ENCODE data around the gene PRKCA. TPM values are rescaled to one million over a fixed set of nuclear protein-coding genes. Genes with fewer than 3 reads are reported as not detected.
"Not testable (repeated sequence)": the region's sequence is repeated elsewhere in the genome, so short reads cannot be mapped to it uniquely, and the experiment has no call there.

The PRKCA gene
- total RNA-seq, 1 donor from 2014 or later: 16.4 TPM

DNA sequence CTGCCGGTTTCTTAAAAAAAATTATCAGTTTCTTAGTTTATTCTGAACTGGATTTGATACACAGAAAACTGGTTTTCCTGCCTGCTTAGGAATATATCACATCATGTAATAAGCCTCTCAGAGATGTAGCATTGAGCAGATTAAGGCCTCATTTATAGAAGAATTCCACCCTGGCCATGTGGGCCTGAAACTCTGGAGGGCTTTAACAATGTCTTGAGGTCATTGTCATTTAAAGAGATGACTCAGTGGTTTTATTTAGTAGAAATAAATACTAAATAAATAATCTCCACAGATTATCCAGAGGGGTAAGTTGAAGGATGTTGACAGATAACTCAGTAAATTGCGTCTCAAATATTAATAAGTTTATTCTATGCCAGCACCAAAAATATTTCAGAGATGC, 56.9 kb downstream of the PRKCA start:
- no peak for TF ChIP-seq CTCF (IDR thresholded peaks at IDR 0.05; ENCODE audit: unreplicated experiment)
- Mint-ChIP-seq H3K27ac (no peak overlapping the region), H3K4me1 (ENCODE audit: low read depth) (peaks cover 1% of the 10 kb centered on the region), H3K36me3 (ENCODE audit: insufficient read depth) (no peaks in the 10 kb centered on the region), H3K4me3 (ENCODE audit: low read depth) (no peak overlapping the region), H3K27me3 (peaks cover 2% of the 10 kb centered on the region), H3K9me3 (ENCODE audit: low read depth) (no peaks in the 10 kb centered on the region)
- DNase-seq (ENCODE audit: low spot score, unreplicated experiment): no peak

DNA sequence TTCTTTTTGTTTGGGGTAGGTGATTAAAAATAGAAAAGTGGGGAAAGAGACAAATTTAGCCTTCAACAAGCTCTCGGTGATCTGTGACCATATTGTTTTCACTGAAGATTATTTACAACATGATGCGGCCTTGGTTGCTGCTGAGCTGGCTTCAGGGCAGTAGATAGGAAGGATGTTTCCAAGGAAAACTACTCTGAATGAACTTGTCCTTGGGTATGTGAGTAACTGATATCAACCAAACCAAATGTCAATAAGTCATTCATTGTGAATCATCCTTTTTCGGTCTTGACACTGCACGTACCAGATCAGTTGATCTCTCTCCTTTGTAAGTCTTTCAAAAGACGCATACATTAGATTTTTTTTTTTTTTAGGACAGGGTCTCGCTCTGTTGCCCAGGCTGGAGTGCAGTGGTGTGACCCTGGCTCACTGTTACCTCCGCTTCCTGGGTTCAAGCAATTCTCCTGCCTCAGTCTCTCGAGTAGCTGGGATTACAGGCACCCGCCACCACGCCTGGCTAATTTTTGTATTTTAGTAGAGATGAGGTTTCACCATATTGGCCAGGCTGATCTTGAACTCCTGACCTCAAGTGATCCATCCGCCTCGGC, 58.6 kb downstream of the PRKCA start:
- DNase-seq (ENCODE audit: low spot score, unreplicated experiment); H3K4me3 Mint-ChIP-seq (ENCODE audit: low read depth); H3K9me3 Mint-ChIP-seq (ENCODE audit: low read depth); H3K4me1 Mint-ChIP-seq (ENCODE audit: low read depth); H3K36me3 Mint-ChIP-seq (ENCODE audit: insufficient read depth); H3K27ac Mint-ChIP-seq; H3K27me3 Mint-ChIP-seq: not testable (repeated sequence)

DNA sequence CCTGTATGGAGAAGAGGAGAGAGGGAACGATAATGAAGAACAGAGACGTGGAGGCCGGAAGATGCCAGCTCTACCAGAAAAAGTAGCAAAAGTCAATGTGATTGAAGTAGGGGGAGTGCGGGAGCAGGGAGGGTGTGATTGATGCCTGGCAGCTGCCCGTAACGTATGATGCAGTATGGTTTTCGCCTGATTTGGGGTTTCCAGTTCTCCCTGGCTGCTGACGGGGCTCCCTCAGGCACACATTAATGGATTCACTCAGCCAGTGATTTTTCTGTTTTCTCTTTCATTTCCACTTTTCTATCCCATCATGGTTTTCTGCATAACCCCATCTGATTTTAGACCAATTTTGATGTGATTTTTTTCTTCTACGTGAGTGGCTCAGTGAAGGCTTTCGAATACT, 62.1 kb downstream of the PRKCA start:
- H3K9me3 Mint-ChIP-seq (ENCODE audit: low read depth): no peaks in the 10 kb centered on the region
- H3K27me3 Mint-ChIP-seq: peaks cover 3% of the 10 kb centered on the region
- TF ChIP-seq CTCF (IDR thresholded peaks at IDR 0.05; ENCODE audit: unreplicated experiment): no peak
- DNase-seq (ENCODE audit: low spot score, unreplicated experiment): no peak
- H3K27ac Mint-ChIP-seq: no peak overlapping the region
- no peaks in the 10 kb centered on the region for H3K36me3 Mint-ChIP-seq (ENCODE audit: insufficient read depth)
- no peak overlapping the region for H3K4me3 Mint-ChIP-seq (ENCODE audit: low read depth)
- peaks cover 25% of the 10 kb centered on the region for H3K4me1 Mint-ChIP-seq (ENCODE audit: low read depth)

GRCh38 chr17:66364990-66365490, 62.6 kb downstream of the PRKCA start:
- no peaks in the 10 kb centered on the region for H3K36me3 Mint-ChIP-seq (ENCODE audit: insufficient read depth)
- no peak for DNase-seq (ENCODE audit: low spot score, unreplicated experiment)
- no peak overlapping the region for H3K27ac Mint-ChIP-seq
- peaks cover 30% of the 10 kb centered on the region for H3K4me1 Mint-ChIP-seq (ENCODE audit: low read depth)
- no peak for TF ChIP-seq CTCF (IDR thresholded peaks at IDR 0.05; ENCODE audit: unreplicated experiment)
- H3K4me3 Mint-ChIP-seq (ENCODE audit: low read depth): no peak overlapping the region
- no peaks in the 10 kb centered on the region for H3K9me3 Mint-ChIP-seq (ENCODE audit: low read depth)
- peaks cover 3% of the 10 kb centered on the region for H3K27me3 Mint-ChIP-seq

GRCh38 chr17:66365903-66366302, 63.5 kb downstream of the PRKCA start:
- H3K4me3 Mint-ChIP-seq (ENCODE audit: low read depth): no peak overlapping the region
- H3K36me3 Mint-ChIP-seq (ENCODE audit: insufficient read depth): no peaks in the 10 kb centered on the region
- no peak for DNase-seq (ENCODE audit: low spot score, unreplicated experiment)
- no peak overlapping the region for H3K27ac Mint-ChIP-seq
- peaks cover 30% of the 10 kb centered on the region for H3K4me1 Mint-ChIP-seq (ENCODE audit: low read depth)
- TF ChIP-seq CTCF (IDR thresholded peaks at IDR 0.05; ENCODE audit: unreplicated experiment): no peak
- H3K27me3 Mint-ChIP-seq: peaks cover 3% of the 10 kb centered on the region
- H3K9me3 Mint-ChIP-seq (ENCODE audit: low read depth): no peaks in the 10 kb centered on the region

- no peak for TF ChIP-seq CTCF (IDR thresholded peaks at IDR 0.05; ENCODE audit: unreplicated experiment)
- no peaks in the 10 kb centered on the region for H3K9me3 Mint-ChIP-seq (ENCODE audit: low read depth)
- peaks cover 31% of the 10 kb centered on the region for H3K4me1 Mint-ChIP-seq (ENCODE audit: low read depth)
- no peak for DNase-seq (ENCODE audit: low spot score, unreplicated experiment)
- no peak overlapping the region for H3K27ac Mint-ChIP-seq
- no peaks in the 10 kb centered on the region for H3K36me3 Mint-ChIP-seq (ENCODE audit: insufficient read depth)
- H3K27me3 Mint-ChIP-seq: peaks cover 3% of the 10 kb centered on the region
- H3K4me3 Mint-ChIP-seq (ENCODE audit: low read depth): no peak overlapping the region
Observed at GRCh38 chr17:66367107-66367506, 64.7 kb downstream of the PRKCA start.

Data from progenitor cell of endocrine pancreas (in vitro differentiated cells).